C4-2B (cell line): ENCODE measurements around the gene SMIM9.

ENCODE experiments used
- ZFX ChIP-seq: fragments of 450-650 bp; IDR thresholded peaks from 2 replicates; pipeline ENCODE4 v1.6.1; 2017
- TF ChIP-seq, protein P1 (sequence below): fragments of 450-650 bp; conservative IDR thresholded peaks from 2 replicates; pipeline ENCODE4 v1.5.1; 2017; ENCODE audit warnings: mild to moderate bottlenecking

DNA sequence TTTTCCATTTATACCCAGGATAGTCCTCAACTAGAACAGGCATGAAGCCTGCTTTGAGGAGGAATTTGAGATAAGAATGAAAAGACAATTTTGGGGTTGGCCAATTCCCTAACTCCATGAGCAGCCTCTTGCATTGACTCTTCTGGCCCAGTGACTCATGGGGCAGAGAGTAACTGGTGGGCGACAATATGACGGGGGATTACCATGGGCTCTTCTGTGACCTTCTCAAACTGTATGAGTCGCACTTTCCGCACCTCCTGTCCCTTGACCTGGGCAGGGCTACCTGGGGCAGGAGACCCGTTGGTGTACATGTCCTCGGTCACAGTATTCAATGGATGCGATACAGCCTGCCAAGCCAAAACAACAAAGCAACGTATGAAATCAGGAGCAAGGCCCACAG is 42.5 kb downstream of the SMIM9 start:
- TF ChIP-seq, protein P1, sequence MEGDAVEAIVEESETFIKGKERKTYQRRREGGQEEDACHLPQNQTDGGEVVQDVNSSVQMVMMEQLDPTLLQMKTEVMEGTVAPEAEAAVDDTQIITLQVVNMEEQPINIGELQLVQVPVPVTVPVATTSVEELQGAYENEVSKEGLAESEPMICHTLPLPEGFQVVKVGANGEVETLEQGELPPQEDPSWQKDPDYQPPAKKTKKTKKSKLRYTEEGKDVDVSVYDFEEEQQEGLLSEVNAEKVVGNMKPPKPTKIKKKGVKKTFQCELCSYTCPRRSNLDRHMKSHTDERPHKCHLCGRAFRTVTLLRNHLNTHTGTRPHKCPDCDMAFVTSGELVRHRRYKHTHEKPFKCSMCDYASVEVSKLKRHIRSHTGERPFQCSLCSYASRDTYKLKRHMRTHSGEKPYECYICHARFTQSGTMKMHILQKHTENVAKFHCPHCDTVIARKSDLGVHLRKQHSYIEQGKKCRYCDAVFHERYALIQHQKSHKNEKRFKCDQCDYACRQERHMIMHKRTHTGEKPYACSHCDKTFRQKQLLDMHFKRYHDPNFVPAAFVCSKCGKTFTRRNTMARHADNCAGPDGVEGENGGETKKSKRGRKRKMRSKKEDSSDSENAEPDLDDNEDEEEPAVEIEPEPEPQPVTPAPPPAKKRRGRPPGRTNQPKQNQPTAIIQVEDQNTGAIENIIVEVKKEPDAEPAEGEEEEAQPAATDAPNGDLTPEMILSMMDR, result no peak
- no peak for TF ChIP-seq ZFX
